Neural crest cell (in vitro differentiated cells): ENCODE results near the gene PAK6. TPM values are rescaled to one million over a fixed set of nuclear protein-coding genes. Genes with fewer than 3 reads are reported as not detected.

ENCODE experiments used
- DNase-seq: peaks from one replicate; pipeline ENCODE4 v3.0.0; 2021; ENCODE audit warnings: low read depth, mixed read lengths, low spot score
- H3K27ac Mint-ChIP-seq: one replicate; pipeline ENCODE4 v1.8.0; 2021; ENCODE audit warnings: mild to moderate bottlenecking, mixed read lengths; ENCODE audit not compliant: unreplicated experiment
- H3K27me3 Mint-ChIP-seq: 2 replicates; pipeline ENCODE4 v1.8.0; 2021; ENCODE audit warnings: low read depth, mild to moderate bottlenecking, mixed read lengths
- H3K36me3 Mint-ChIP-seq: 2 replicates; pipeline ENCODE4 v1.8.0; 2021; ENCODE audit warnings: low read depth, mild to moderate bottlenecking, mixed read lengths
- H3K4me1 Mint-ChIP-seq: 2 replicates; pipeline ENCODE4 v1.8.0; 2021; ENCODE audit warnings: mixed read lengths
- H3K4me3 Mint-ChIP-seq: one replicate; pipeline ENCODE4 v1.8.0; 2021; ENCODE audit warnings: mild to moderate bottlenecking, mixed read lengths
- H3K9me3 Mint-ChIP-seq: 2 replicates; pipeline ENCODE4 v1.8.0; 2021; ENCODE audit warnings: mixed read lengths
- total RNA-seq: library from RNA; stranded (reverse); gene quantifications from 2 replicates; pipeline ENCODE4 v1.2.1, GENCODE V29; 2021
- TF ChIP-seq, protein P1 (sequence below): fragments of 200-600 bp; sonication (generic); conservative IDR thresholded peaks from 2 replicates; pipeline ENCODE4 v1.5.0; 2021; ENCODE audit warnings: antibody characterized with exemption, mild to moderate bottlenecking

The PAK6 gene
- total RNA-seq, 1 donor from 2014 or later: 0.28 TPM

DNA sequence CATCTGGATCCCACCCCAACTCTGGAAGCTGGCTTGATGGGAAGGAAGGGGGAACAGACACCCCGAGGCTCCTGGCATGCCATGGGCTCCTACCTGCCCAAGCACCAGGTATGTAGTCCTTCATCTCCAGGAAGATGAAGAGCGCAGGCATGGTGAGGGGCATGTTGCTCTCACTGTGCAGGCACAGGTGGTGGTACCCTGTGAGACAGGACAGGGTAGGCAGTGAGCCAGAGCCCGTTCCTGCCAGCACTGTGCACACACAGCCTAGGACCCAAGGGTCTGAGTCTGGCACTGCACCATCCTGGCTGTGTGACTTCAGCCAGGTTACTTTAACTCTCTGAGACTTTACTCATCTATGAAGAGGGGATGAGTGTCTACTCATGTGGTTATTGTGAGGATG is 53.4 kb downstream of the PAK6 start:
- peaks cover 31% of the 10 kb centered on the region for H3K4me1 Mint-ChIP-seq
- peaks cover 22% of the 10 kb centered on the region for H3K27me3 Mint-ChIP-seq
- H3K9me3 Mint-ChIP-seq: no peaks in the 10 kb centered on the region
- H3K27ac Mint-ChIP-seq: no peak overlapping the region
- no peak overlapping the region for H3K4me3 Mint-ChIP-seq
- TF ChIP-seq, protein P1, sequence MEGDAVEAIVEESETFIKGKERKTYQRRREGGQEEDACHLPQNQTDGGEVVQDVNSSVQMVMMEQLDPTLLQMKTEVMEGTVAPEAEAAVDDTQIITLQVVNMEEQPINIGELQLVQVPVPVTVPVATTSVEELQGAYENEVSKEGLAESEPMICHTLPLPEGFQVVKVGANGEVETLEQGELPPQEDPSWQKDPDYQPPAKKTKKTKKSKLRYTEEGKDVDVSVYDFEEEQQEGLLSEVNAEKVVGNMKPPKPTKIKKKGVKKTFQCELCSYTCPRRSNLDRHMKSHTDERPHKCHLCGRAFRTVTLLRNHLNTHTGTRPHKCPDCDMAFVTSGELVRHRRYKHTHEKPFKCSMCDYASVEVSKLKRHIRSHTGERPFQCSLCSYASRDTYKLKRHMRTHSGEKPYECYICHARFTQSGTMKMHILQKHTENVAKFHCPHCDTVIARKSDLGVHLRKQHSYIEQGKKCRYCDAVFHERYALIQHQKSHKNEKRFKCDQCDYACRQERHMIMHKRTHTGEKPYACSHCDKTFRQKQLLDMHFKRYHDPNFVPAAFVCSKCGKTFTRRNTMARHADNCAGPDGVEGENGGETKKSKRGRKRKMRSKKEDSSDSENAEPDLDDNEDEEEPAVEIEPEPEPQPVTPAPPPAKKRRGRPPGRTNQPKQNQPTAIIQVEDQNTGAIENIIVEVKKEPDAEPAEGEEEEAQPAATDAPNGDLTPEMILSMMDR: no peak
- no peak for DNase-seq
- H3K36me3 Mint-ChIP-seq: no peaks in the 10 kb centered on the region

DNA sequence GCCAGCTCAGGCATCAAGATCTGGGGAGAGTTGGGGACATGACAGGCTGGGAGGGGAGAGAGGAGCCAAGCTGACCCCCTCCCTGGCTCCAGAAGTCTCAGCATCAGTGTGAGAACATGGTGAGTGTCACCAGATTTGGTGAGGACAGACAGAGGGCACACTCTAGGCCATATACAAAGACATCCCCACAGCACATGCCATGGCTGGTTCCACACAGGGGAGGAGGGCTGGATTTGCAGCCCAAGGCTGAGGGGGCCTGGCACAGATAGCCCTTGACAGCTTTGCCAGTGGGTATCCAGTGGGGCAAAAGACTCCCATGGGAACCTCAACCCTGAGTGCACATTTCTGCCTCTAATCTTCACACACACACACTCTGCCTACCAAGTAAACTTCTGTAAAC is 54.1 kb downstream of the PAK6 start:
- no peak for DNase-seq
- Mint-ChIP-seq H3K4me3 (peak overlapping the region; percentile 55), H3K4me1 (peaks cover 31% of the 10 kb centered on the region), H3K9me3 (no peaks in the 10 kb centered on the region), H3K27ac (no peak overlapping the region), H3K36me3 (no peaks in the 10 kb centered on the region), H3K27me3 (peaks cover 16% of the 10 kb centered on the region)
- TF ChIP-seq, protein P1: no peak

DNA sequence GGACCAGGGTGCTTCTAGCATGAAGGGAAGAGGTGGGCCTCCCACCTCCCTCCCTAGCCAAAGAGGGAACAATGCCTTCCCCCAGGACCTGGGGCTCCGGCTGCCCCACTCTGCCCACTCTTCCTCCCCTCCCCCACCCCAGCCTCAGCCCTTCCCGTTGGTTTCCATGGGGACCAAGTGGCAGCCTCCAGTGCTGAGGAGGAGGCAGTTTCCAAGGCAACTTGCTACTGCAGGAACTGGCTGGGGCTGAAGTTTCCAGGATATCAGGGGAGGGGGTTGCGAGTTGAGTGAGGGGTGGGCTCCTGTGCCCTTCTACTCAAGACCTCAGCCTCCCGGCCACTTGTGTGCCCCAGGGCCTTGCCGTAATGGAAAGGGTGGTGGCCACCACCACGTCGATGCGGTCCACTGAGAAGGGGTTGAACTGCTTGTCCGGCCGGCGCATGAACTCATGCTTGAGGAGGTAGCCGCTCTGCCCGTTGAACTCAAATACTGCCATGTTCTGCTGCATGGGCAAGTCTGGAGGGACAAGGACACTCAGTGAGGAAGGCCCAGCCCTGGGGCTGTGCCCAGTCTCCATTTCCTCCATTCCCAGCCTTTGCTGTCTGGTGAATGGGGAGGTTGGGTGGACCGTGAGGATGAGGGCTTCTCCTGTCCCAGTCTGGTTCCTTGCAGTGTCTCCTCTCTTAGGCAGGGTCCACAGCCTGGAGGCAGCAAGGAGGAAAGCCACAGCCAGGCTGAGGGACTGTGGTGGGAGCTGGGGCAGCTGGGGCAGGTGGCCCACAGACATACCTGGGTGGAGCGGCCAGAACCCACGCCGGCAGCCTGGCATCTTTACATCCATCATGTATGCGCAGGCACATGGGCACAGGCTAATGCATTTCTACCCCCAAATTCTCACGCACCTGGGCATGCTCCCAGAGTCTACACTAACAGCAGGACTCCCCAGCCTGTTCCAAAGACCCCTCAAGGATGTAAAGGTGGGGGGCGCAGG is 55.3 kb downstream of the PAK6 start:
- Mint-ChIP-seq H3K36me3 (peaks cover 4% of the 10 kb centered on the region), H3K27me3 (peaks cover 16% of the 10 kb centered on the region), H3K27ac (peak overlapping the region; percentile 62), H3K4me3 (no peak overlapping the region), H3K4me1 (peaks cover 31% of the 10 kb centered on the region), H3K9me3 (peaks cover 2% of the 10 kb centered on the region)
- TF ChIP-seq, protein P1: no peak
- DNase-seq: peak; percentile 39

DNA sequence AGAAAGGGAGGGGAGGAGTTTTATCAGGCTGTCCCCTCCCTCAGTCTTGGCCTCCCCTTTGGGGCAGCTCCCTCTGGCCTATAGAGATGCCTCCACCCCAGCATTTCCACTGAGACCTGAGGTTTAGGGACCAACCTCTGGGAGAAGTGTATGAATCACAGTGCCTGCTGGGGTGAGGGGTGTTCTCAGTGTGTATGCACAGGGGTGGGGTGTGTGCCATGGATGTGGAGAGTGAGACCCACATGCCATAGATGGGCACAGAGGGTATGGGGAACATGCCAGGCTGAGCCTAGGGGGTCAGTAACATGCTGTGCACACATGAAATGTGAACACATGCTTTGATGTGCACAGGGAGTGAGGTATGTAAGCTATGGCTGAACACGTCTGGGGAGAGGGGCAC is 56.4 kb downstream of the PAK6 start:
- H3K36me3 Mint-ChIP-seq: peaks cover 10% of the 10 kb centered on the region
- no peak overlapping the region for H3K4me3 Mint-ChIP-seq
- peaks cover 8% of the 10 kb centered on the region for H3K9me3 Mint-ChIP-seq
- TF ChIP-seq, protein P1: no peak
- peaks cover 23% of the 10 kb centered on the region for H3K4me1 Mint-ChIP-seq
- no peak overlapping the region for H3K27ac Mint-ChIP-seq
- DNase-seq: no peak
- peaks cover 8% of the 10 kb centered on the region for H3K27me3 Mint-ChIP-seq

DNA sequence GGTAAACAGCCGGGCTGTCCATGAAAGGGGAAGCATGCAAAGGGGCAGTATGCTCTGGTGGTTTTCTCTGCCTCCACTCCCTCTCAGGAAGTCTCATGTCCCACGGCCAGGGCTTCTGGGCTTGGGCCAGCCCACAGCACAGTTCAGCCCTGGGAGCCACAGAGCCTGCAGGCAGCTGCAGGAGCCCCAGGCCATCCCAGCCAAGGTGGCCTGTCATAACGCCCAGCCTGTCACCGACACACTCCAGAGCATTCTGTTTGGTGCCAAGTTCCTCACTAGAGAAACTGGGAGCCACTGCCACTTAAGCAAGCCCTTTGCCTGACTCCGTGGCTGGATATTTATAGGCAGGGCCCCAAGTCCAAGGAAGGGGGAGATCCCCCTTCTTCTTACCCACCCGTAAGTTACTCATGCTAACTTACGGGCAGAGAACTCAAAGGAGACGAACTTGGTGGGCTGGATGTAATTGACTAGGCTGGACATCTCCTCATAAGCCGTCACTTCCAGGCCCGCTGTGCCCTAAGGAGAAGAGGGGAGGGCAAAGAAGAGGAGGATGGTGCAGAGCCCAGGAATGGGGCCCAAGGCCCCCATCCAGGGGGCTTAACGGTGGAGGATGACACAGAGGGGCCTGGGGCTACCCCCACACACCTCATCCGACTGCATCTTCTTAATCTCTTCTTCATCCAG is 57.2 kb downstream of the PAK6 start:
- Mint-ChIP-seq H3K4me3 (no peak overlapping the region), H3K36me3 (peaks cover 10% of the 10 kb centered on the region), H3K27ac (no peak overlapping the region), H3K9me3 (peaks cover 8% of the 10 kb centered on the region), H3K27me3 (peaks cover 6% of the 10 kb centered on the region), H3K4me1 (peaks cover 19% of the 10 kb centered on the region)
- DNase-seq: no peak
- TF ChIP-seq, protein P1: no peak
